HepG2 (cell line): ENCODE measurements around the gene OR2V2. TPM values are rescaled to one million over a fixed set of nuclear protein-coding genes. Genes with fewer than 3 reads are reported as not detected.

Source experiments
- GATAD2A ChIP-seq: IDR thresholded peaks from 2 replicates; pipeline ENCODE4 v1.6.1; 2016
- HIC2 ChIP-seq: sonication (generic); formaldehyde crosslinking; IDR thresholded peaks from 2 replicates; pipeline ENCODE4 v1.9.0; 2022; ENCODE audit warnings: low read depth, missing genetic modification reagents
- KDM1A ChIP-seq: IDR thresholded peaks from 2 replicates; pipeline ENCODE4 v1.6.1; 2016; ENCODE audit warnings: missing compliant biosample characterization
- NRL ChIP-seq: sonication (generic); formaldehyde crosslinking; IDR thresholded peaks from 2 replicates; pipeline ENCODE4 v1.5.0; 2020; ENCODE audit warnings: missing genetic modification reagents, mild to moderate bottlenecking, moderate library complexity, borderline replicate concordance
- SNAPC5 ChIP-seq: sonication (generic); formaldehyde crosslinking; IDR thresholded peaks from 2 replicates; pipeline ENCODE4 v1.8.1; 2023; ENCODE audit warnings: mild to moderate bottlenecking, missing genetic modification reagents, borderline replicate concordance
- ZC3H13 ChIP-seq: sonication (generic); formaldehyde crosslinking; IDR thresholded peaks from 2 replicates; pipeline ENCODE4 v1.8.1; 2023; ENCODE audit warnings: mild to moderate bottlenecking, missing genetic modification reagents, moderate library complexity
- polyA plus RNA-seq, 8 experiments: library from polyadenylated mRNA; depleted of rRNA in 3 of 8; stranded (reverse) in 7 of 8; unstranded in 1 of 8; fragments of >200 nt; fragmentation: Illumina TruSeq in 4 of 8; extraction: Trizol in 4 of 8; gene quantifications; 2 replicates each; pipeline versions ENCODE4 v1.2.1 to v1.2.3, GENCODE V29; 2011 to 2016; ENCODE audit warnings: low read depth in 4 of 8, missing spikeins in 1 of 8, mixed read lengths in 1 of 8; ENCODE audit not compliant: insufficient read depth in 1 of 8
- total RNA-seq, 5 experiments: library from RNA; depleted of rRNA; stranded (reverse); fragments of >200 nt; fragmentation: Illumina TruSeq; extraction: Trizol; gene quantifications; 2 replicates each; pipeline ENCODE4 v1.2.3, GENCODE V29; 2016; ENCODE audit warnings: low read depth in 1 of 5
- TF ChIP-seq, protein P1 (sequence below): sonication (generic); formaldehyde crosslinking; IDR thresholded peaks from 2 replicates; pipeline ENCODE4 v1.5.0; 2020; ENCODE audit warnings: mild to moderate bottlenecking, missing genetic modification reagents, moderate library complexity

The OR2V2 gene
- total and polyA plus RNA-seq, 2 of the 13 experiments (the other 11 are each of a cell fraction or from before 2014, with no cell fraction given) = not detected

DNA sequence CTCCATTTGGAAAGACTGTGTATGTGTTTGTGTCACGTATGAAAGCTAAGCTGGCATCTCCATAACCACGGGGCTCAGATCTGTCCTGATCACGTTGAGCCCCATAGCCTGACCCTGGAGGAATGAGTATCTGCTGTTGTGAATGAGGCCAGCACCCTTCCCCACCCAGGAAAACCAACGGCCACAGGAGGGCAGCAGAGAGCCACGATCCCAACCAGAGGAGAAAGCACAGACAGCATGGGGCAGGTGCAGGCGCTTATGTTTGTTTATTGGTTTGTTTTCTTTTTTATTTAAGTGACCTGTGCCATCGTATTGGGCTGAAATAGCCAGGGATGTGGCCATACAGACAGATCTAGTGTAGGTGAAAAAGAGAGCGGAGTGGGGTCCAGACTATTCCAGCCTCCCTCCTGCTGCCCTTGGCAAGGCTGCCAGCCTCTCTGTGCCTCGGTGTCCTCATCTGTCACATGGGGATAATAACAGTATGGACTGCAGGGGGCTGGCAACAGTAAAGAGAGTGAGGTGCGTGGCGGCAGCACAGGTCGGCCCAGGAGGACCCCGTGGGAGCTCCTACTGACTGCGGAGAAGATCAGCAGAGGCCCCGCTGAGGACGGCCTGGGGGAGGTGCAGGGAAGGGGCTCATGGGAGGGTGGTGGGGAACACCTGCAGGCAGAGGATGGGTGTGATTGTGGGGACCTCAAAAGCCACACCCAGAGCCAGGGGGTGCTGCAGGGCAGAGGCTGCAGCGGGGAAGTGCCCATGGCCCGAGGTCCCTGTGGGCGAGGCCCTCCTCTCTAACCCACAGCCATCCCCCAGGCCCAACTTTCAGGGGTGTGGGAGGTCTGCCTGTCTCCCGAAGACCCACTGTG lies 12.1 kb downstream of the OR2V2 start (continued):
- TF ChIP-seq ZC3H13 (CRISPR knock-in tag) (0 out of 2 replicates have a peak, but pooled peaks have one; percentile 31), KDM1A (no peak), GATAD2A (CRISPR knock-in tag) (peak; percentile 50; the same call in 1 of the 2 replicates), SNAPC5 (CRISPR knock-in tag) (no peak), NRL (CRISPR knock-in tag) (peak; percentile 23; the same call in 1 of the 2 replicates), HIC2 (CRISPR knock-in tag) (no peak)
- TF ChIP-seq, protein P1, sequence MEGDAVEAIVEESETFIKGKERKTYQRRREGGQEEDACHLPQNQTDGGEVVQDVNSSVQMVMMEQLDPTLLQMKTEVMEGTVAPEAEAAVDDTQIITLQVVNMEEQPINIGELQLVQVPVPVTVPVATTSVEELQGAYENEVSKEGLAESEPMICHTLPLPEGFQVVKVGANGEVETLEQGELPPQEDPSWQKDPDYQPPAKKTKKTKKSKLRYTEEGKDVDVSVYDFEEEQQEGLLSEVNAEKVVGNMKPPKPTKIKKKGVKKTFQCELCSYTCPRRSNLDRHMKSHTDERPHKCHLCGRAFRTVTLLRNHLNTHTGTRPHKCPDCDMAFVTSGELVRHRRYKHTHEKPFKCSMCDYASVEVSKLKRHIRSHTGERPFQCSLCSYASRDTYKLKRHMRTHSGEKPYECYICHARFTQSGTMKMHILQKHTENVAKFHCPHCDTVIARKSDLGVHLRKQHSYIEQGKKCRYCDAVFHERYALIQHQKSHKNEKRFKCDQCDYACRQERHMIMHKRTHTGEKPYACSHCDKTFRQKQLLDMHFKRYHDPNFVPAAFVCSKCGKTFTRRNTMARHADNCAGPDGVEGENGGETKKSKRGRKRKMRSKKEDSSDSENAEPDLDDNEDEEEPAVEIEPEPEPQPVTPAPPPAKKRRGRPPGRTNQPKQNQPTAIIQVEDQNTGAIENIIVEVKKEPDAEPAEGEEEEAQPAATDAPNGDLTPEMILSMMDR (CRISPR knock-in tag) = peak; percentile 90
